ENCODE results near the gene ACY1.
A peak's percentile ranks its signal among the peaks of the same experiment; 100 is the strongest.

DNA sequence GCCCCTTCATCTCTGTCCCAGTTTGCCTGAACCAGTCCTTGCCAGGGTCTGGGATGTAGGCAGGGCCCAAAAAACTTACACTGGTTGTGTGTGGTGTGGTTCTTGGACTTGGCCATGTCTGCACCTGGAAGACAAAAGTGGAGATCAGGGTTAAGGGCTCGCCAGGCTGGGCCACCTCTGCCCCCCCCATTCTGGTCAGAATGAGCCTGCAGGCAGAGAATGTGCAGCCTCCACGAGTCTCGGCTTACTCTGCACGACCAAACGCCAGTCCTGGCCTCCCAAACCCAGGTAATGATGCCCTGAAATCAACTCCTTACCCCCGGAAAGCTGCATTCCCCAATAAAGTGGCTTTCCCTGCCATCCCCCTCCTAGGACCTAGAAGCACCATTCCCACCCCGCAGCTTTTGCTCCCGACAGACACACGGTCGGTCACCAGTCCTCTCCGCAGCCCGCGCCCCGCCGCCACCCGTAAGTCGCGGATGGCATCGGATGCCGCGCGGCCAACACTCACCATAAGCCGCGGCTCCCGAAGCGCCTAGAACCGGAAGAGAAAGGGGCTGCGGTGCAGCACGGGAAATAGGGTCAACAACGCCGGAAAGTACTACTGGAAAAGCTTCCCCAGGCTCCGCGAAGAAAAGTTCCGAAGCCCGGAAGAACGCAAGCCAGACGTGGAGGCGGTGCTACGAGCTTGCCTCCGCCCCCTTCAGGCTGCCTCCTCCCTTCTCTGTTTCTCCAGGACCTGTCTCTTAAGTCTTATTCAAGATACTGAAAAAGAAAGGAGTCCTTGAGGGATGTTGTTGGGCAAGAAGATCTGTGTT, 12.2 kb downstream of the ACY1 start, which contains the start of gene RPL29:
- peak; percentile 64 for TF ChIP-seq POLR2A (IDR thresholded peaks at IDR 0.05)
- TF ChIP-seq CTCF (IDR thresholded peaks at IDR 0.05) = peak; percentile 12 to 48 (median 34)

Measured in right lobe of liver (tissue), 4 donors.